OCI-LY3 (cell line): Measurements from ENCODE around the gene PNKP.

Experiments used
- H2AFZ ChIP-seq: fragments of 200-600, 300-600 bp; shearing (Covaris generic); 2 replicates; pipeline ENCODE4 v1.6.0; 2014; ENCODE audit warnings: antibody characterized with exemption, low read depth, low read length
- H3K27ac ChIP-seq: fragments of 200-600, 300-600 bp; sonication (generic); 2 replicates; pipeline ENCODE4 v1.5.1; 2014; ENCODE audit warnings: mild to moderate bottlenecking, low read length, moderate library complexity, mixed read lengths
- H3K27me3 ChIP-seq: fragments of 200-600, 300-600 bp; sonication (generic); 2 replicates; pipeline ENCODE4 v1.6.1; 2014; ENCODE audit warnings: low read depth, low read length, mixed read lengths
- H3K36me3 ChIP-seq: fragments of 200-600, 300-600 bp; sonication (generic); replicated peaks from 2 replicates; pipeline ENCODE3; 2014; ENCODE audit warnings: low read depth, low read length, mixed read lengths
- H3K4me1 ChIP-seq: fragments of 300-600, 200-600 bp; sonication (generic); 2 replicates; pipeline ENCODE4 v1.6.1; 2014; ENCODE audit warnings: low read length, mixed read lengths
- H3K4me2 ChIP-seq: fragments of 200-600, 300-600 bp; sonication (generic); 2 replicates; pipeline ENCODE4 v1.6.1; 2014; ENCODE audit warnings: low read length, mixed read lengths
- H3K4me3 ChIP-seq: fragments of 300-600, 200-600 bp; sonication (generic); 2 replicates; pipeline ENCODE4 v1.5.1; 2014; ENCODE audit warnings: antibody characterized with exemption, mild to moderate bottlenecking, low read length, moderate library complexity
- H3K79me2 ChIP-seq: fragments of 300-600, 200-600 bp; shearing (Covaris generic); 2 replicates; pipeline ENCODE4 v1.6.1; 2014; ENCODE audit warnings: mild to moderate bottlenecking, low read length, mixed read lengths
- H3K9ac ChIP-seq: fragments of 300-600, 200-600 bp; shearing (Covaris generic); 2 replicates; pipeline ENCODE4 v1.6.0; 2014; ENCODE audit warnings: mild to moderate bottlenecking, low read length, moderate library complexity
- H3K9me3 ChIP-seq: fragments of 200-600, 300-600 bp; shearing (Covaris generic); 2 replicates; pipeline ENCODE4 v1.6.1; 2014; ENCODE audit warnings: low read length, mixed read lengths; ENCODE audit not compliant: insufficient read depth
- H4K20me1 ChIP-seq: fragments of 200-600, 300-600 bp; sonication (generic); 2 replicates; pipeline ENCODE4 v1.6.1; 2016; ENCODE audit warnings: low read length, mixed read lengths; ENCODE audit not compliant: insufficient read depth
- EZH2phosphoT487 ChIP-seq: fragments of 200-600 bp; shearing (Covaris generic); IDR thresholded peaks from 2 replicates; pipeline ENCODE4 v1.6.1; 2018; ENCODE audit warnings: antibody characterized with exemption, mixed run types, low read depth
- TF ChIP-seq, protein P1 (sequence below): fragments of 200-600, 300-600 bp; sonication (generic); IDR thresholded peaks from 2 replicates; pipeline ENCODE4 v1.5.1; 2014; ENCODE audit warnings: antibody characterized with exemption, low read length, low read depth

PNKP gene

DNA sequence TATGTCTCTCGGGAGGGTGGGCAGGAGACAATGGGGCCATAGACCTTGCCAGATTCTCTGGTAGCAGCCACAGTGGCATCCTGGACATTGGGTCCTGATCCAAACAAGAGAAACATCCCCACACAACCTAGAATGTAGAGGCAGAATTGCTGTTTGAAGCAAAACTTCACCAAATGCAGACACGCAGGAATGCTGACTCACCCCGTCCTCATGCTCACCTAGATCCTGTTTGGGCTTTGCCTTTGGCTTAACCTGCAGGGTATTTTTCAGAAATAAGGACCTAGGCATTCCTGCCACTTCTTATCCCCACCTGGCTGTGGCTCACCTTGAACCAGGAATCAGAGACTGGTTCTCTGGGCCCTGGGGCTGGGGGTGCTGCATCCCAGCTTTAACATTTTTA is 17.4 kb upstream of the PNKP start:
- peaks cover 29% of the 10 kb centered on the region for H3K4me1 ChIP-seq
- H3K36me3 ChIP-seq, result peaks cover 66% of the 10 kb centered on the region
- H3K27ac ChIP-seq, result no peak overlapping the region

DNA sequence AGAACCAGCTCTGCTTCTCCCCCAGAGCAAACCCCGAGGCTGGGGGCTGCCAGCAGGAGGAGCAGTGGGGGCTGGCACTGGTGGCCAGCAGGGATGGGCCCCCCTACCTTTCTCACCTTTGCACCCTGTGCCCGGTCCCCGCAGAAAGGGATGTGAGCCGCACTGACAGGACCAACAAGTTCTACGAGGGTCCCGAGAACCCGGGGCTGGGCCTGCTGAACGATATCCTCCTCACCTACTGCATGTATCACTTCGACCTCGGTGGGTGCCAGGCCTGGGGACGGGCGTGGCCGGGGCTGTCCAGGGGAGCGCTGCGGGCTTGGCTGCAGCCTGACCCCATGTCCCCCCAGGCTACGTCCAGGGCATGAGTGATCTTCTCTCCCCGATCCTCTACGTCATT is 16.7 kb upstream of the PNKP start:
- H2AFZ ChIP-seq, result no peak overlapping the region
- H4K20me1 ChIP-seq, result peaks cover 4% of the 10 kb centered on the region; the same call in 1 of the 2 replicates
- H3K79me2 ChIP-seq, result no peaks in the 10 kb centered on the region
- TF ChIP-seq, protein P1, sequence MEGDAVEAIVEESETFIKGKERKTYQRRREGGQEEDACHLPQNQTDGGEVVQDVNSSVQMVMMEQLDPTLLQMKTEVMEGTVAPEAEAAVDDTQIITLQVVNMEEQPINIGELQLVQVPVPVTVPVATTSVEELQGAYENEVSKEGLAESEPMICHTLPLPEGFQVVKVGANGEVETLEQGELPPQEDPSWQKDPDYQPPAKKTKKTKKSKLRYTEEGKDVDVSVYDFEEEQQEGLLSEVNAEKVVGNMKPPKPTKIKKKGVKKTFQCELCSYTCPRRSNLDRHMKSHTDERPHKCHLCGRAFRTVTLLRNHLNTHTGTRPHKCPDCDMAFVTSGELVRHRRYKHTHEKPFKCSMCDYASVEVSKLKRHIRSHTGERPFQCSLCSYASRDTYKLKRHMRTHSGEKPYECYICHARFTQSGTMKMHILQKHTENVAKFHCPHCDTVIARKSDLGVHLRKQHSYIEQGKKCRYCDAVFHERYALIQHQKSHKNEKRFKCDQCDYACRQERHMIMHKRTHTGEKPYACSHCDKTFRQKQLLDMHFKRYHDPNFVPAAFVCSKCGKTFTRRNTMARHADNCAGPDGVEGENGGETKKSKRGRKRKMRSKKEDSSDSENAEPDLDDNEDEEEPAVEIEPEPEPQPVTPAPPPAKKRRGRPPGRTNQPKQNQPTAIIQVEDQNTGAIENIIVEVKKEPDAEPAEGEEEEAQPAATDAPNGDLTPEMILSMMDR, result no peak
- no peak for TF ChIP-seq EZH2phosphoT487
- H3K4me2 ChIP-seq, result no peak overlapping the region
- H3K4me1 ChIP-seq, result peaks cover 23% of the 10 kb centered on the region
- peaks cover 59% of the 10 kb centered on the region for H3K36me3 ChIP-seq
- no peaks in the 10 kb centered on the region for H3K9me3 ChIP-seq
- no peak overlapping the region for H3K4me3 ChIP-seq
- no peaks in the 10 kb centered on the region for H3K27me3 ChIP-seq
- no peak overlapping the region for H3K27ac ChIP-seq
- no peak overlapping the region for H3K9ac ChIP-seq

More for the DNA sequence above, 17.4 kb upstream of the PNKP start:
- Histone ChIP-seq H3K79me2 (no peaks in the 10 kb centered on the region), H2AFZ (no peak overlapping the region), H4K20me1 (peaks cover 11% of the 10 kb centered on the region), H3K4me2 (no peak overlapping the region), H3K4me3 (no peak overlapping the region), H3K9ac (no peak overlapping the region), H3K9me3 (no peaks in the 10 kb centered on the region), H3K27me3 (no peaks in the 10 kb centered on the region)
- no peak for TF ChIP-seq EZH2phosphoT487

DNA sequence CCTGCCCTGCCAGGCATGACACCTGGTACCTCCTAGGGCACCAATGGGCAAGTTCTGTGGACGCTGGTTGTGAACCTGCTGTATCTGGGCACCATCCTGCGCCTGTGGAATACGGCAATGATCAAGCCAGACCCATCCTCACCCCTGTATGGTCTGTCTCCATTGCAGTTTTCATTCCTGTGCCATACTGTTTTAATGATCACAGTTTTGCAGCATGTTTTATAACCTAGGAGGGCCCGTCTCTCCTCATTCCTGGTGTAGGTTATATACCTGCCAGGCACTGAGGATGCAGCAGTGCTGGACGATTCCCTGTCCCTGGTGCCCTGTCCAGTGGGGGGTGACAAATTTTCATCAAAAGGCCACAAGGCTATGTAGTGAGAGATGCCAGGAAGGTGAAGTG is 15.7 kb upstream of the PNKP start:
- no peak overlapping the region for H3K4me3 ChIP-seq
- H3K4me1 ChIP-seq, result peaks cover 23% of the 10 kb centered on the region
- H4K20me1 ChIP-seq, result no peaks in the 10 kb centered on the region; the same call in 1 of the 2 replicates
- no peaks in the 10 kb centered on the region for H3K9me3 ChIP-seq
- no peak overlapping the region for H3K4me2 ChIP-seq
- TF ChIP-seq EZH2phosphoT487, result no peak
- TF ChIP-seq, protein P1, result no peak
- H3K27me3 ChIP-seq, result no peaks in the 10 kb centered on the region
- no peak overlapping the region for H3K27ac ChIP-seq
- H2AFZ ChIP-seq, result no peak overlapping the region
- no peak overlapping the region for H3K9ac ChIP-seq
- peaks cover 66% of the 10 kb centered on the region for H3K36me3 ChIP-seq
- peaks cover 10% of the 10 kb centered on the region for H3K79me2 ChIP-seq

DNA sequence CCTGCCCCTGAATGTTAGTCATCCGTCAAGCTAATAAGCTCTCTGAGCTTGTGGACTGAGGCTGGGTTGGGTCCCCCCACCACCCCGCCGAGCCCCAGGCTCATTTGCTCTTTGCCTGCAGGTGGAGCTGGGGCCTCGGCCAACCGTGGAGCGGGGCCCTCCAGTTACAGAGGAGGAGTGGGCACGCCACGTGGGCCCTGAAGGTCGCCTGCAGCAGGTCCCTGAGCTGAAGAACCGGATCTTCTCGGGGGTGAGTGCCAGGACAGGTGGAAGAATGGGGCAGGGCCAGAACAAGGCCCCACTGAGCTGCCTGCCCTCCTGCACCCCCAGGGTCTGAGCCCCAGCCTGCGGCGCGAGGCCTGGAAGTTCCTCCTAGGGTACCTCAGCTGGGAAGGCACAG is 15.3 kb upstream of the PNKP start:
- Histone ChIP-seq H3K27ac (no peak overlapping the region), H3K36me3 (peaks cover 66% of the 10 kb centered on the region), H3K4me1 (peaks cover 21% of the 10 kb centered on the region), H3K79me2 (peaks cover 11% of the 10 kb centered on the region), H3K9ac (no peak overlapping the region), H3K9me3 (no peaks in the 10 kb centered on the region), H3K4me2 (no peak overlapping the region), H3K4me3 (no peak overlapping the region), H2AFZ (no peak overlapping the region), H4K20me1 (no peaks in the 10 kb centered on the region; the same call in 1 of the 2 replicates), H3K27me3 (no peaks in the 10 kb centered on the region)
- no peak for TF ChIP-seq EZH2phosphoT487
- TF ChIP-seq, protein P1, result no peak
